ENCODE data around the gene COG6. TPM values are rescaled to one million over a fixed set of nuclear protein-coding genes. Genes with fewer than 3 reads are reported as not detected.

The COG6 gene
- total and polyA plus RNA-seq, 2 experiments from 2014 or later = 35.2 to 40.4 TPM

GRCh38 chr13:39655041-39655568 is 357 bp upstream of the COG6 start:
- 0 out of 2 replicates have a peak, but pooled peaks cover 7% of the 10 kb centered on the region for H3K9me2 ChIP-seq (ENCODE audit: insufficient read depth)
- H3K4me3 ChIP-seq = peak overlapping the region; percentile 99
- H3K27ac ChIP-seq = no peak overlapping the region
- 0% methylated on average over 2 of the region's 2 CpGs for WGBS, 2 experiments (ENCODE audit: low coverage in 1 of 2, low lambda C conversion rate in 2 of 2, missing lambda C conversion rate in 2 of 2)
- no peaks in the 10 kb centered on the region for H3K9me3 ChIP-seq (ENCODE audit: low read depth)
- no peak for TF ChIP-seq EZH2phosphoT487 (IDR thresholded peaks at IDR 0.05; ENCODE audit: insufficient read depth, low read depth)
- TF ChIP-seq EZH2 (IDR thresholded peaks at IDR 0.05; ENCODE audit: insufficient read depth, poor library complexity, severe bottlenecking) = no peak
- peak overlapping the region; percentile 91 for H3K9ac ChIP-seq
- H3K36me3 ChIP-seq (ENCODE audit: low read depth) = peaks cover 1% of the 10 kb centered on the region
- peaks cover 7% of the 10 kb centered on the region; the same call in 1 of the 2 replicates for H3K4me1 ChIP-seq (ENCODE audit: insufficient read depth)
- peaks cover 45% of the 10 kb centered on the region for H3K79me2 ChIP-seq (ENCODE audit: insufficient read depth)
- peak overlapping the region; percentile 96 for H2AFZ ChIP-seq
- H3K27me3 ChIP-seq (replicated peaks; ENCODE audit: insufficient read depth) = no peaks in the 10 kb centered on the region
- H4K20me1 ChIP-seq (ENCODE audit: insufficient read depth) = no peaks in the 10 kb centered on the region; the same call in 1 of the 2 replicates
- no peak for DNase-seq
- in situ Hi-C loops (cut with MboI) = no loop called here
- H3F3A ChIP-seq (ENCODE audit: insufficient read depth) = no peaks in the 10 kb centered on the region
- H3K4me2 ChIP-seq (ENCODE audit: unreplicated experiment) = peak overlapping the region; percentile 95

GRCh38 chr13:39656325-39656677 is 839 bp downstream of the COG6 start:
- peak overlapping the region; percentile 99 for H3K4me3 ChIP-seq
- H3K4me1 ChIP-seq (ENCODE audit: insufficient read depth) = peaks cover 9% of the 10 kb centered on the region
- 6 to 9% methylated on average over 7 of the region's 7 CpGs for WGBS, 2 experiments (ENCODE audit: low coverage in 1 of 2, low lambda C conversion rate in 2 of 2, missing lambda C conversion rate in 2 of 2)
- peaks cover 13% of the 10 kb centered on the region for H3K36me3 ChIP-seq (ENCODE audit: low read depth)
- H3K9me3 ChIP-seq (ENCODE audit: low read depth) = no peaks in the 10 kb centered on the region
- peaks cover 45% of the 10 kb centered on the region for H3K79me2 ChIP-seq (ENCODE audit: insufficient read depth)
- TF ChIP-seq EZH2 (IDR thresholded peaks at IDR 0.05; ENCODE audit: insufficient read depth, poor library complexity, severe bottlenecking) (no peak), EZH2phosphoT487 (IDR thresholded peaks at IDR 0.05; ENCODE audit: insufficient read depth, low read depth) (no peak)
- H2AFZ ChIP-seq = peak overlapping the region; percentile 96
- H3K9me2 ChIP-seq (ENCODE audit: insufficient read depth) = 0 out of 2 replicates have a peak, but pooled peaks cover 7% of the 10 kb centered on the region
- in situ Hi-C loops (cut with MboI) = no loop called here
- DNase-seq = peak; percentile 36
- H4K20me1 ChIP-seq (ENCODE audit: insufficient read depth) = no peaks in the 10 kb centered on the region; the same call in 1 of the 2 replicates
- H3K9ac ChIP-seq = peak overlapping the region; percentile 91
- H3K4me2 ChIP-seq (ENCODE audit: unreplicated experiment) = peak overlapping the region; percentile 95
- no peaks in the 10 kb centered on the region for H3K27me3 ChIP-seq (replicated peaks; ENCODE audit: insufficient read depth)
- no peaks in the 10 kb centered on the region for H3F3A ChIP-seq (ENCODE audit: insufficient read depth)
- no peak overlapping the region for H3K27ac ChIP-seq

GRCh38 chr13:39663508-39663907 is 8.0 kb downstream of the COG6 start:
- Histone ChIP-seq H3K27me3 (replicated peaks; ENCODE audit: insufficient read depth) (no peaks in the 10 kb centered on the region), H4K20me1 (ENCODE audit: insufficient read depth) (no peaks in the 10 kb centered on the region; the same call in 1 of the 2 replicates), H3K79me2 (ENCODE audit: insufficient read depth) (peaks cover 24% of the 10 kb centered on the region), H3K9ac (no peak overlapping the region), H3K9me3 (ENCODE audit: low read depth) (no peaks in the 10 kb centered on the region), H3K4me1 (ENCODE audit: insufficient read depth) (peaks cover 4% of the 10 kb centered on the region; the same call in 1 of the 2 replicates), H3K36me3 (ENCODE audit: low read depth) (peaks cover 30% of the 10 kb centered on the region), H3K9me2 (ENCODE audit: insufficient read depth) (no peaks in the 10 kb centered on the region), H3K27ac (no peak overlapping the region), H2AFZ (no peak overlapping the region), H3K4me2 (ENCODE audit: unreplicated experiment) (no peak overlapping the region), H3K4me3 (no peak overlapping the region), H3F3A (ENCODE audit: insufficient read depth) (no peaks in the 10 kb centered on the region)
- TF ChIP-seq EZH2 (IDR thresholded peaks at IDR 0.05; ENCODE audit: insufficient read depth, poor library complexity, severe bottlenecking) = no peak
- no peak for TF ChIP-seq EZH2phosphoT487 (IDR thresholded peaks at IDR 0.05; ENCODE audit: insufficient read depth, low read depth)
- in situ Hi-C loops (cut with MboI) = no loop called here
- DNase-seq = no peak
- WGBS, 2 experiments (ENCODE audit: low coverage in 1 of 2, low lambda C conversion rate in 2 of 2, missing lambda C conversion rate in 2 of 2) = 92 to 93% methylated on average over 1 of the region's 1 CpG

GRCh38 chr13:39663958-39664357 is 8.5 kb downstream of the COG6 start:
- no peak for TF ChIP-seq EZH2 (IDR thresholded peaks at IDR 0.05; ENCODE audit: insufficient read depth, poor library complexity, severe bottlenecking)
- no peak for TF ChIP-seq EZH2phosphoT487 (IDR thresholded peaks at IDR 0.05; ENCODE audit: insufficient read depth, low read depth)
- in situ Hi-C loops (cut with MboI) = no loop called here

More at GRCh38 chr13:39663958-39664357, 8.5 kb downstream of the COG6 start:
- Histone ChIP-seq H3K36me3 (ENCODE audit: low read depth) (peaks cover 30% of the 10 kb centered on the region), H3K9me2 (ENCODE audit: insufficient read depth) (no peaks in the 10 kb centered on the region), H3K4me2 (ENCODE audit: unreplicated experiment) (no peak overlapping the region), H3K27me3 (replicated peaks; ENCODE audit: insufficient read depth) (no peaks in the 10 kb centered on the region), H3K4me1 (ENCODE audit: insufficient read depth) (peaks cover 4% of the 10 kb centered on the region; the same call in 1 of the 2 replicates), H3K27ac (no peak overlapping the region), H3K9me3 (ENCODE audit: low read depth) (no peaks in the 10 kb centered on the region), H3K4me3 (no peak overlapping the region), H2AFZ (no peak overlapping the region), H3F3A (ENCODE audit: insufficient read depth) (no peaks in the 10 kb centered on the region), H4K20me1 (ENCODE audit: insufficient read depth) (no peaks in the 10 kb centered on the region; the same call in 1 of the 2 replicates), H3K79me2 (ENCODE audit: insufficient read depth) (peaks cover 19% of the 10 kb centered on the region), H3K9ac (no peak overlapping the region)
- WGBS, 2 experiments (ENCODE audit: low coverage in 1 of 2, low lambda C conversion rate in 2 of 2, missing lambda C conversion rate in 2 of 2) = 50 to 51% methylated on average over 2 of the region's 2 CpGs
- no peak for DNase-seq

Data from GM23248 (cell line).